Measurements from ENCODE around the gene BAG1.

BAG1 gene

GRCh38 chr9:33239921-33240320 lies 24.6 kb downstream of the BAG1 start, which contains the start of gene SPINK4:
TSS of gene SPINK4 (plus strand) at chr9:33240167. CDS start at chr9:33240209, 42 bp downstream.
- peak; percentile 83 for DNase-seq

GRCh38 chr9:33236571-33236970 lies 27.9 kb downstream of the BAG1 start:
- no peak for DNase-seq

GRCh38 chr9:33234511-33235467 lies 29.7 kb downstream of the BAG1 start:
- no peak for DNase-seq

- no peak for DNase-seq
Measured at GRCh38 chr9:33233626-33234342, 30.7 kb downstream of the BAG1 start.

- DNase-seq: no peak
Measured at GRCh38 chr9:33232815-33233214, 31.7 kb downstream of the BAG1 start.

GRCh38 chr9:33231623-33231942 lies 32.9 kb downstream of the BAG1 start:
- DNase-seq: no peak

- DNase-seq: no peak
Measured at GRCh38 chr9:33230756-33231622, 33.5 kb downstream of the BAG1 start.

- no peak for DNase-seq
Measured at GRCh38 chr9:33229359-33230114, 35.0 kb downstream of the BAG1 start.

- no peak for DNase-seq
Measured at GRCh38 chr9:33228606-33229005, 35.9 kb downstream of the BAG1 start.

- no peak for DNase-seq
Measured at GRCh38 chr9:33227741-33228140, 36.8 kb downstream of the BAG1 start.

- peak; percentile 87 for DNase-seq
Measured at GRCh38 chr9:33227008-33227398, 37.5 kb downstream of the BAG1 start.

- DNase-seq: peak; percentile 48
Measured at GRCh38 chr9:33225319-33226147, 39.0 kb downstream of the BAG1 start.

GRCh38 chr9:33223696-33224095 lies 40.8 kb downstream of the BAG1 start:
- no peak for DNase-seq

- DNase-seq: no peak
Measured at GRCh38 chr9:33222031-33222430, 42.5 kb downstream of the BAG1 start.

- no peak for DNase-seq
Measured at GRCh38 chr9:33221568-33221884, 43.0 kb downstream of the BAG1 start.

- no peak for DNase-seq
Measured at GRCh38 chr9:33220681-33221567, 43.6 kb downstream of the BAG1 start.

- DNase-seq: no peak
Measured at GRCh38 chr9:33211695-33212393, 52.7 kb downstream of the BAG1 start.

GRCh38 chr9:33210006-33210715 lies 54.3 kb downstream of the BAG1 start:
- DNase-seq: no peak

- no peak for DNase-seq
Measured at GRCh38 chr9:33209394-33209793, 55.1 kb downstream of the BAG1 start.
